Thyroid gland (tissue), 4 donors: Measurements from ENCODE around the gene ETV3L. TPM values are rescaled to one million over a fixed set of nuclear protein-coding genes. Genes with fewer than 3 reads are reported as not detected.

Experiments used
- DNase-seq, 2 donors: peaks; one replicate each; pipeline ENCODE4 v3.0.0-alpha.2; 2019
- H3K27ac ChIP-seq, 3 donors: fragments of 200-600 bp; sonication (generic); 1 replicate in 2 of 3; 2 replicates in 1 of 3; pipeline ENCODE4 v1.5.1; 2016 to 2019; ENCODE audit warnings: mild to moderate bottlenecking in 1 of 3, moderate library complexity in 1 of 3
- H3K27me3 ChIP-seq: fragments of 200-600 bp; sonication (generic); one replicate; pipeline ENCODE4 v1.5.1; 2019
- H3K36me3 ChIP-seq, 2 donors: fragments of 200-600 bp; sonication (generic); one replicate each; pipeline ENCODE4 v1.5.1; 2016 to 2019
- H3K4me1 ChIP-seq, 2 donors: fragments of 200-600 bp; sonication (generic); one replicate each; pipeline ENCODE4 v1.5.1; 2017 to 2019
- H3K4me3 ChIP-seq, 3 donors: fragments of 200-600 bp; sonication (generic); replicated peaks in 1 of 3; 1 replicate in 2 of 3; 2 replicates in 1 of 3; pipeline ENCODE4 v1.5.1; 2016; ENCODE audit warnings: mild to moderate bottlenecking in 1 of 3
- H3K9me3 ChIP-seq: fragments of 200-600 bp; sonication (generic); one replicate; pipeline ENCODE4 v1.5.1; 2017
- POLR2A ChIP-seq, 2 donors: fragments of 450-650 bp; IDR thresholded peaks; one replicate each; pipeline ENCODE4 v1.6.1; 2017; ENCODE audit warnings: antibody characterized with exemption in 2 of 2, mild to moderate bottlenecking in 2 of 2, moderate library complexity in 1 of 2
- WGBS, 2 donors: methylation state at CpG; one replicate each; pipeline ENCODE4 v1.1.5; 2017; 5-methylcytosine and 5-hydroxymethylcytosine counted together
- intact Hi-C: fragments of 100-400 bp; cut with DNase I; formaldehyde crosslinking; loops from one replicate; pipeline ENCODE4 v1.15.1; 2023
- total RNA-seq, 4 donors: library from RNA; depleted of rRNA; stranded (reverse); fragments of >200 nt; gene quantifications; one replicate each; pipeline ENCODE4 v1.2.3, GENCODE V29; 2016
- TF ChIP-seq, protein P1 (sequence below), 6 experiments: fragments of 200-600 bp in 3 of 6; fragments of 450-650 bp in 3 of 6; sonication (generic) in 3 of 6; IDR thresholded peaks; one replicate each; pipeline ENCODE4 v1.5.1; 2016 to 2019; ENCODE audit warnings: antibody characterized with exemption in 6 of 6, mild to moderate bottlenecking in 2 of 6, inconsistent platforms in 1 of 6, moderate library complexity in 1 of 6

Gene ETV3L
- not detected for total RNA-seq

DNA sequence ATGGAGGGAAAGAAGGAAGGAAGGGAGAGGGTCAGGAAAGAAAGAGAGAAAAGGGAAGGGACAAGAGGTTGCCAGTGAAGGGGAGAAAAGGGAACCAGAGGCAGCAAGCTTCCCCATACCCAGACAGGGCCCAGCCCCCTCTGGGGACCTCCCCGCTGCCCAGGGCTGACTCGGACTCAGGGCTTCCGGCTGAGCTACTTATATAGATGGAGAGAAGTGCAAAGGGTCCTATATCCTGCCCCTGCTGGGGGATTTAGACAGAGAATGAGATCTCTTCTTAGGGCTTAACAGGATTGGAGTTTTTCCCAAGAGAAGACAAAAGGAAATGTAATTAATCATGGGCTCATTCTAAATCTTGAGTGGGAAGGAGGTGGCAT, at the start of gene ETV3L:
ETV3L (minus strand) TSS at position 176 of the 377 bp plus-strand sequence. CDS start 285 bp downstream, outside the sequence.
- Histone ChIP-seq H3K27me3 (no peaks in the 10 kb centered on the region), H3K27ac (no peak within 1 kb of the TSS), H3K4me3 (no peak within 1 kb of the TSS), H3K9me3 (no peaks in the 10 kb centered on the region), H3K4me1 (no peaks in the 10 kb centered on the region), H3K36me3 (no peaks in the 10 kb centered on the region)
- intact Hi-C loops: loop anchor here (10.0 kb wide), 1 partner anchor 395 kb away; no protein-coding TSS in a partner anchor
- DNase-seq: no peak
- WGBS, 2 donors: 58 to 68% methylated on average over 3 of the region's 3 CpGs
- no peak for TF ChIP-seq POLR2A (IDR thresholded peaks at IDR 0.05)
- TF ChIP-seq, protein P1, sequence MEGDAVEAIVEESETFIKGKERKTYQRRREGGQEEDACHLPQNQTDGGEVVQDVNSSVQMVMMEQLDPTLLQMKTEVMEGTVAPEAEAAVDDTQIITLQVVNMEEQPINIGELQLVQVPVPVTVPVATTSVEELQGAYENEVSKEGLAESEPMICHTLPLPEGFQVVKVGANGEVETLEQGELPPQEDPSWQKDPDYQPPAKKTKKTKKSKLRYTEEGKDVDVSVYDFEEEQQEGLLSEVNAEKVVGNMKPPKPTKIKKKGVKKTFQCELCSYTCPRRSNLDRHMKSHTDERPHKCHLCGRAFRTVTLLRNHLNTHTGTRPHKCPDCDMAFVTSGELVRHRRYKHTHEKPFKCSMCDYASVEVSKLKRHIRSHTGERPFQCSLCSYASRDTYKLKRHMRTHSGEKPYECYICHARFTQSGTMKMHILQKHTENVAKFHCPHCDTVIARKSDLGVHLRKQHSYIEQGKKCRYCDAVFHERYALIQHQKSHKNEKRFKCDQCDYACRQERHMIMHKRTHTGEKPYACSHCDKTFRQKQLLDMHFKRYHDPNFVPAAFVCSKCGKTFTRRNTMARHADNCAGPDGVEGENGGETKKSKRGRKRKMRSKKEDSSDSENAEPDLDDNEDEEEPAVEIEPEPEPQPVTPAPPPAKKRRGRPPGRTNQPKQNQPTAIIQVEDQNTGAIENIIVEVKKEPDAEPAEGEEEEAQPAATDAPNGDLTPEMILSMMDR (IDR thresholded peaks at IDR 0.05): no peak

DNA sequence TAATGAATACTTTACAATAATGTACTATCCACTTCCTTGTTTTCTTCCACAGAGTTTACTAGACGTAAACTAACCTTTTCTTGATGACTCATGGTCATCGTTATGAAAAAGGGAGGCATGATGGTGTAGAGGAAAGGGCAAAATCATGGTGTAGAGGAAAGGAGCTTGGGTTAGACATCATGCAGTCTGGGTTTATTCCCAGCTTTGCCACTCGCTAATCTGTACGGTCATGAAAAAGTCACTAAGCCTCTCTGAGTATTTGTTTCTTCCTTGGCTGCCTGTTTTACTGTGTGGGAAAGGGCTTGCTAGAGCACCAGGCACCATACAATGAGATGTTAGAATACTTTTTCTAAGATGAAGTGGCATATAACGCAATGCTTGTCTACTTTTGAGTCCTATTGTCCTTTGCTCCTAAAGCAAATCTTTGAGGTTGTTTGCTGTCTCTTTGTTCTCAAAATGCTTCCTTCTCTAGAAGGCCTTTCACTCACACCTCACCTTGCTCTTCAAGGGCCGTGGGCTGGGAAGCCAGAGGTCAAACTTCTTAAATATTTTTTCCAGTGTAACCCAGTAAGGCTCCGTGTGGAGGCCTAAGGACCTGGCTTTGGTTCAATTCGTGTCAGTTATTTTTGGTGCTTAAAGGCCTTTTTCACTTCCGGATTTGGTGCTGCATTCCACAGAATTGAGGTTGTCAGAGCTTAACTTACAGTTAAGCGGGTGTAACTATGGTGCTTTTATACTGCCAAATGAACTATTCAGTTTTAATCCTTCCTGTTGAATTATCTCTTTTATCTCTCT, 48.5 kb upstream of the ETV3L start:
- peak overlapping the region; percentile 23 to 33 (median 29) for H3K27ac ChIP-seq
- intact Hi-C loops: no loop called here

DNA sequence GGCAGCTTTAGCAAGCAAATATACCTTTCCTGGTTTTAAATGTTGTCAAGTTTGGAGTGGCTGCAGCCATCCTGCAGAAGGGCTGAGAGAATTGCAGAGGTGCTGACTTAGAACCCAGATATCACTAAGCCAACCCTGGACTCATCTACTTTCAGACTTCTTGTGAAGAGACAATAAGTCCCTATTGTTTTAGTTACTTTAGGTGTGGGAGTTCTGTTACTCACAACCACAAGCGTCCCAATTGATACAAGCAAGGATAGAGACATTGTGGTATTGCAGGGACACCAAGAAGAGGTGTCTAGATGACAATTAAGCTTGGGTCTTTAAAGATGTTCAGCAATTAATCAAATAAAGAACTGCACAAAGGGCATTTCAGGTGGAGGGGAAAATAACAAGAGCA, 47.4 kb upstream of the ETV3L start:
- DNase-seq: no peak
- no peaks in the 10 kb centered on the region for H3K27me3 ChIP-seq
- no peaks in the 10 kb centered on the region for H3K9me3 ChIP-seq
- intact Hi-C loops: no loop called here
- no peak overlapping the region for H3K4me3 ChIP-seq
- WGBS, 2 donors: 97% methylated on average over 1 of the region's 1 CpG
- no peaks in the 10 kb centered on the region for H3K36me3 ChIP-seq
- TF ChIP-seq POLR2A (IDR thresholded peaks at IDR 0.05): no peak
- TF ChIP-seq, protein P1 (IDR thresholded peaks at IDR 0.05): no peak
- H3K4me1 ChIP-seq: peaks cover 0 to 8% of the 10 kb centered on the region in 2 donors
- H3K27ac ChIP-seq: no peak overlapping the region

More for the DNA sequence above, 48.5 kb upstream of the ETV3L start:
- Histone ChIP-seq H3K4me3 (no peak overlapping the region), H3K9me3 (no peaks in the 10 kb centered on the region), H3K36me3 (no peaks in the 10 kb centered on the region), H3K27me3 (no peaks in the 10 kb centered on the region), H3K4me1 (peaks cover 0 to 8% of the 10 kb centered on the region in 2 donors)
- 55 to 58% methylated on average over 10 of the region's 10 CpGs for WGBS, 2 donors
- no peak for TF ChIP-seq POLR2A (IDR thresholded peaks at IDR 0.05)
- TF ChIP-seq, protein P1 (IDR thresholded peaks at IDR 0.05): no peak
- peak in 1 of 2 donors; percentile 20 for DNase-seq

DNA sequence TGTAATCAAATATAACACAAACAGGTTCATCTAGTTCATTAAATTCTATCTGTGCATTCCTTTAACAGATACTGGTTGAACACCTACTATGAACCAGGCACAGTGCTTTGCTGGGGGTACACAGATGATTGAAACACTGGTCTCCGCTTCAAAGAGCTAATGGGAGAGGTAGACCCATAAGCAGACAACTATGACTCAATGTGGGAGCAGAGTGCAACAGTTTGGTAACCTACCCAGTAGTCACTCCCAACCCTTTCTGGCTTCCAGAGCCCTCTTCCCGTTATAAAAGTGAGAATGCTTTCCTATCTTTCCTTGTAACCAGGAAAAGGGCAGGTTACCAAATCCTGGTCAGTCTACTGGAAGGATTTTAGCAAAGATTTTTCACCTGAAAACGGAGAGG, 46.6 kb upstream of the ETV3L start:
- no peak overlapping the region for H3K4me3 ChIP-seq
- 86 to 87% methylated on average over 3 of the region's 3 CpGs for WGBS, 2 donors
- no peaks in the 10 kb centered on the region for H3K27me3 ChIP-seq
- no peaks in the 10 kb centered on the region for H3K36me3 ChIP-seq
- TF ChIP-seq POLR2A (IDR thresholded peaks at IDR 0.05): no peak
- TF ChIP-seq, protein P1 (IDR thresholded peaks at IDR 0.05): no peak
- peaks cover 0 to 8% of the 10 kb centered on the region in 2 donors for H3K4me1 ChIP-seq
- no peak for DNase-seq
- H3K27ac ChIP-seq: no peak overlapping the region
- H3K9me3 ChIP-seq: no peaks in the 10 kb centered on the region
- intact Hi-C loops: no loop called here

DNA sequence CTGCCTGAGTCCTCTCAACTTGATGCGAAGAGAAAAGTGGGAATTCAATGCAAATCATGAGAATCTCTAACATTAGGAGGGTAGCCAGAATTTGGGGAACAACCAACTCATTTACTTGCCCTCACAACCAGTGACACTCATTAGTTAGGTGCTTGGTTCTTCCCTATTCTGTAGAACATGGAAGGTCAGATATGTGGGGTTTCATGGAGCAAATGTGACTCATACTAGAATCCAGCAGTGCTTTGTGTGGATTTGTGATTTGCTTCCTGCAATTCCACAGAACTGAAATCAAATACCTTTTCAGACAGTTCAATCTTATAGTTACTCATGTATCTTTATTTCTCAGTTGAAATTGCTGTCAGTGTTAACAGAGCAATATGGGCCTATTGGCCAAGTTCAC, 45.5 kb upstream of the ETV3L start:
- H3K4me3 ChIP-seq: no peak overlapping the region
- no peaks in the 10 kb centered on the region for H3K27me3 ChIP-seq
- 85 to 97% methylated on average over 1 of the region's 1 CpG for WGBS, 2 donors
- no peaks in the 10 kb centered on the region for H3K36me3 ChIP-seq
- no peak for TF ChIP-seq POLR2A (IDR thresholded peaks at IDR 0.05)
- TF ChIP-seq, protein P1 (IDR thresholded peaks at IDR 0.05): no peak
- peaks cover 0 to 8% of the 10 kb centered on the region in 2 donors for H3K4me1 ChIP-seq
- DNase-seq: no peak
- no peak overlapping the region for H3K27ac ChIP-seq
- intact Hi-C loops: no loop called here
- no peaks in the 10 kb centered on the region for H3K9me3 ChIP-seq
